Measurements from ENCODE around the gene FURIN.
"Not testable (repeated sequence)": the region's sequence is repeated elsewhere in the genome, so short reads cannot be mapped to it uniquely, and the experiment has no call there.

FURIN gene

DNA sequence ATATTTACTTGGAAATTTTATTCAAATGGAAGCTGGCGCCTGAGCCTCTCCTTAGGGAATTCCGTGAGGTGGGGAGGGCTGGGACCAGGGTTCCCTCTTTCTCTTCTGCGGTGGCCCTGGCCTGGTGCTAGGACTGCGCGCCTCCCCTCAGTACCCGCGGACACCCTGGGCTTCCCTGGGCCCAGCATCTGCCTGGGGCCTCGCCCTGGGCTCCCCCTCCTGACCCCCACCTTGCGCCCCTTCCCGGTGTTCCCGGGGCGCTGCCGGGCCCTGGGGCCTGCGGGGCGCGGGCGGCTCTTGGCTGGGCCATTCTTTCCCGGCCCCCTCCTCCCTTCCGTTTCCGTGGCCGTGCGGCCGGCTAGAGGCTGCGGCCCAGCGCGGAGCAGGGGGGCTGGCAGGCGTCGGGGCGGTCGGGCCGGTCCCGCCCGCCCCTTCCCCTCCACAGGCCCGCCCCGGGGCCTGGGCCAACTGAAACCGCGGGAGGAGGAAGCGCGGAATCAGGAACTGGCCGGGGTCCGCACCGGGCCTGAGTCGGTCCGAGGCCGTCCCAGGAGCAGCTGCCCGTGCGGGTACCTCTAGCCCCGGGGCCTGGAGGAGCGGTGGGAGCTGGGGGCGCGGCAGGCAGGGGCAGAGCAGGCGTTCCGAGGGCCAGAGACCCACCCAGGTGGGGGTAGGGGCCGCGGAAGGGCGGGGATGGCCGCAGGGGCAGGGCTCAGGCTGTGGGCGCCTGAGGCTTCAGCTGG, 15.8 kb downstream of the FURIN start, which contains the start of gene FES:
TSS of gene FES (plus strand) at position 529 of the 743 bp plus-strand sequence. CDS start 542 bp downstream, outside the sequence.
- FAIRE-seq = no peak

DNA sequence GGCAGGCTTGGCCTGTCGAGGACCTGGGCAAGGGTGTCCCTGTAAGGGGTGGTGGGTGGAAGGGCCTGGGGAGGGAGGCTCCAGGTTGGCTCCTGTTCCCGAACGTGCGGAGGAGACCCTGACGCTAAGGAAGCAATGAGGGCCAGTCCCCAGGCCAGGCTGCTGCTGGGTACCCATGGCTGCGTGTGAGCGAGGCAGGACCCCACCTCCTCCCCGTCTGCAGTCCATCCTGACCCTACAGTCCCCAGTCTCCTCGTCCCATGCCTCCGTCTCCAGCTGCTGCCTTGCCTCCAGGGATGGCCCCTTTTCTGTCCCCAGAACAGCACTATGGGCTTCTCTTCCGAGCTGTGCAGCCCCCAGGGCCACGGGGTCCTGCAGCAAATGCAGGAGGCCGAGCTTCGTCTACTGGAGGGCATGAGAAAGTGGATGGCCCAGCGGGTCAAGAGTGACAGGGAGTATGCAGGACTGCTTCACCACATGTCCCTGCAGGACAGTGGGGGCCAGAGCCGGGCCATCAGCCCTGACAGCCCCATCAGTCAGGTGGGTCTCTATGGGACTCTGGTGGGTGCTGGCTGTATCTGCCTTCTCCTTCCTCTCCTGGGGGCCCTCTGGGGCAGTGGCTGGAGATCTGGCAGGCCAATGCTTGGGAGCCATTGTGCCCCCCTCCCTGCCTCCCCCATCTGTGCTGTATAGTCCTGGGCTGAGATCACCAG, 16.5 kb downstream of the FURIN start:
- no peak for FAIRE-seq

DNA sequence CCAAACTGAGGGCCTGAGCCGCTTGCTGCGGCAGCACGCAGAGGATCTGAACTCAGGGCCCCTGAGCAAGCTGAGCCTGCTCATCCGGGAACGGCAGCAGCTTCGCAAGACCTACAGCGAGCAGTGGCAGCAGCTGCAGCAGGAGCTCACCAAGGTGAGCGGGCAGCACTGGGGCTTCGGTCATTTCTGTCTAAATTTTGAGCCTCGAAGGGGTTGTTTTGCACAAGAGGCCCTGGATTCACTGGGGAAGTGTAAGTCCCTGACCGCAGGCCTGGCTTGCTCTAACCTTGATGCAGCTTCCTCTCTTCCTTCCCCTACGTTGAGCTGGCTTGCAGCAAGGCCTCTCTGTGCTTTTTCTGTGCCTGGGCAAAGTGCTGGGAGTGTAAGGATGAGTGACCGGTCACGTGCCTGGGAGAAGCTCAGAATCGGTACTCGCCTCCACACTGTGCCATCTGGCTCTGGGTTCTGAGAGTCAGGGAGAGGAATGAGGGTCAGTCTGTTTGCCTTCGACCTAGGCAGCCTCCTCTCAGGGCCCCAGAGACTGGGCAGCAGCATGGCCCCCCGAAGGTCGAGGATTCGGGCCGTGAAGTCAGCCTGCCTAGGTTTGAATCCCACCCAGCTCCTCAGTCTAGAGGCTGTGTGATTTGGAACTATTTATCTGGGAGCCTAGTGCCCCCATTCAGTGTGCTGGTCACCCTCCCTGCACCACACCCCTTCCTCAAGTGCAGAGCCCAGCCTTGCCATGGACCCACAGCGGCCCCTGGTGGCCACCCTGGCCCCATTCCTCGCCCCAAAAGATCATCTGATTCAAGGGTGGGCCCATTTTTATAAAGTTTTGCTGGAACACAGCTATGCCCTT, 17.3 kb downstream of the FURIN start:
- no peak for FAIRE-seq

DNA sequence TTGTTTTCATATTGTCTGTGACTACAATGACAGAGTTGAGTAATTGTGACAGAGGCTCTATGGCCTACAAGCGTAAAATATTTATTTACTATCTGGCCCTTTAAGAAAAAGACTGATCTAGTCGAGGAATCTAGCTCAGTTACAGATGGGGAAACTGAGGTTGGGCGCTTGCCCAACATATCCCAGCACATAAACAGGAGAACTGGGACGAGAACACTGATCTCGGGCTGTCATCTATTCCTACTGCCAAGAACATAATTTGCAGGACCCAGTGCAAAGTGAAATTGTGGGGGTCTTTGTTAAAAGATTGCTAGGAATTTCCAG, 17.9 kb downstream of the FURIN start:
- no peak for FAIRE-seq

DNA sequence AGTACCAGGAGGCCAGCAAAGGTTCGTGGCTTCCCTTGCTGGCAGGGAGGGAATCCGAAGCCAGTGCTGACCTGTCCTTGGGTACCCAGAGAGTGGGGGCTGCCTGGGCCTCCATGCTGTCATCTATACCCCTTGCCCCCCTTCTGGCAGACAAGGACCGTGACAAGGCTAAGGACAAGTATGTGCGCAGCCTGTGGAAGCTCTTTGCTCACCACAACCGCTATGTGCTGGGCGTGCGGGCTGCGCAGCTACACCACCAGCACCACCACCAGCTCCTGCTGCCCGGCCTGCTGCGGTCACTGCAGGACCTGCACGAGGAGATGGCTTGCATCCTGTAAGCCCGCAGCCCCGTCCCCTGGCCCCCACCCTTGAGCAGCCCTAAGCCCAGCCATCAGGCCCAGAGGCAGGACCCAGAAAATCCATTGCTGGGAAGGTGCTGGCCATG, 18.7 kb downstream of the FURIN start:
- FAIRE-seq = no peak

DNA sequence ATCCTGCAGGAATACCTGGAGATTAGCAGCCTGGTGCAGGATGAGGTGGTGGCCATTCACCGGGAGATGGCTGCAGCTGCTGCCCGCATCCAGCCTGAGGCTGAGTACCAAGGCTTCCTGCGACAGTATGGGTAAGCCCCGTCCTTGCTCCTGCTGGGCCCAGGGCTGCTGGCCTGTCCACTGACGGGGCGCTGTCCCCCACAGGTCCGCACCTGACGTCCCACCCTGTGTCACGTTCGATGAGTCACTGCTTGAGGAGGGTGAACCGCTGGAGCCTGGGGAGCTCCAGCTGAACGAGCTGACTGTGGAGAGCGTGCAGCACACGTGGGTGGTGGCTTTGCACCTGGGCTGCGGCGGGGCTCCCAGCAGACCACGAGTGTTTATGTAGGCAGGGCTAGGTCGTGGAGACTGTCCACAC, 20.9 kb downstream of the FURIN start:
- FAIRE-seq = no peak

DNA sequence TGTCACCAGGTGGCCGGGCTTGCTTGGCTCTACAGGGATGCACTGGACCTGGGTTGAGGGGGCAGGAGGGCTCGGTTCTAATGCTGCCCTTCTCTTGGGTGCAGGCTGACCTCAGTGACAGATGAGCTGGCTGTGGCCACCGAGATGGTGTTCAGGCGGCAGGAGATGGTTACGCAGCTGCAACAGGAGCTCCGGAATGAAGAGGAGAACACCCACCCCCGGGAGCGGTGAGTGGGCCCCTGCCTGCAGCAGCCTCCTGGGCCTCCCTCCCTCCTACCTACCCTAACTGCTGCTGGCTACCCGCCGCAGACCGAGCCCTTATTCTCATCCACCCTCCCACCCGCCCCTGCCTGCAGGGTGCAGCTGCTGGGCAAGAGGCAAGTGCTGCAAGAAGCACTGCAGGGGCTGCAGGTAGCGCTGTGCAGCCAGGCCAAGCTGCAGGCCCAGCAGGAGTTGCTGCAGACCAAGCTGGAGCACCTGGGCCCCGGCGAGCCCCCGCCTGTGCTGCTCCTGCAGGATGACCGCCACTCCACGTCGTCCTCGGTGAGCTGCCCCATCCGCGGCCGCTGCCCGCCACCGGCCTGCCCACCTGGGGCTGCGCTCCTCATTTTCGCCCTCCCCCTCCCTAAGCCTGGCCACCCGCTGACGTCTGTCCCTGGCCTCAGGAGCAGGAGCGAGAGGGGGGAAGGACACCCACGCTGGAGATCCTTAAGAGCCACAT, 21.5 kb downstream of the FURIN start:
- FAIRE-seq = no peak

DNA sequence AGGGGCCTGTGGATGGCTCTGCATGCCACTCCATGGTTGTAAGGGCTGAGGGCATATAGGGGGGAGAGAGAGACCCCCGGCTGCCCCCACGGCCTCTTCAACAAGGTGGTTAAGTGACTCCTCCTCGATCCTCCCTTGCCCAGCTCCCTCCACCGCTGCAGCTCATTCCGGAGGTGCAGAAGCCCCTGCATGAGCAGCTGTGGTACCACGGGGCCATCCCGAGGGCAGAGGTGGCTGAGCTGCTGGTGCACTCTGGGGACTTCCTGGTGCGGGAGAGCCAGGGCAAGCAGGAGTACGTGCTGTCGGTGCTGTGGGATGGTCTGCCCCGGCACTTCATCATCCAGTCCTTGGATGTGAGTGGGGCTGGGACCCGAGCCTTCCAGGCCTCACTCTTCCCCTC, 22.5 kb downstream of the FURIN start:
- FAIRE-seq = no peak

DNA sequence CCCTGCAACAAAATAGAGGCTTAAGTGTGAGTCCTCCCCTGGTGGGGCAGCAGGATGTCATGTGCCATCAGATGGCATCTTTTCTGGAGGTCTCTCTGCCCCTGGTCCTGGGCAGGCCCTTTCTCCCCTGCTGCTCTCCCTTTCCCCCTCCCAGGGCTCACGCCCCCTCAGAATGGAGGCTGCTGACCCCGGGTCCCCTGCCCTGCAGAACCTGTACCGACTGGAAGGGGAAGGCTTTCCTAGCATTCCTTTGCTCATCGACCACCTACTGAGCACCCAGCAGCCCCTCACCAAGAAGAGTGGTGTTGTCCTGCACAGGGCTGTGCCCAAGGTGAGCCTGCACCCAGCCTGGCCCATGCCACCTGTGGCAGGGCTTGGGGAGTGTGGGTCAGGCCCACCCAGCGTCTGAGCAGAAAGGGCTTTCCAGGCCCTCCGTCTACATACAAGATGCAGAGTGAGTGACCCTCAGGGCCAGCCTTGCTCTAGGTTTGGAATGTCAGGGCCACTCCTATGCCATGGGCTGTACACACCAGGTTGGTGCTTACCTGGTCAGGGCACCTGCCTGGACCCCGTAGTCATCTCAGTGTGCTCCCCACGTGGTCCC, 23.1 kb downstream of the FURIN start:
- FAIRE-seq = no peak

DNA sequence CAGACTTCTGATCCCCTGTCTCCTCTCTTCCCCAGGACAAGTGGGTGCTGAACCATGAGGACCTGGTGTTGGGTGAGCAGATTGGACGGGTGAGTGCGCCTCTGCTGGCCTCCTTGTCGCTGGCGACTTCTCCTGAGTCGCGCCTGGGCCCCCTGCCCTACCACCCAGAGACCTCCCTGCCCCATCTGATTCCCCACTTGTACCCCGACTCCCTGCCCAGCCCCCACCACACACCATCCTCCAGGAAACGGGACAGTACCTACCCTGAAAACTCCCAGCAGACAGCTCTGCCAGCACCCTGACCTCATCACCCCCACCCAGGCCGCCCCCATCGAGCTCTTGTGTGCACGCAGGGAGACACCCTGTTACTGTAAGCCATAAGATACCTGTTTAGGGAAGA, 23.6 kb downstream of the FURIN start:
- FAIRE-seq = no peak

DNA sequence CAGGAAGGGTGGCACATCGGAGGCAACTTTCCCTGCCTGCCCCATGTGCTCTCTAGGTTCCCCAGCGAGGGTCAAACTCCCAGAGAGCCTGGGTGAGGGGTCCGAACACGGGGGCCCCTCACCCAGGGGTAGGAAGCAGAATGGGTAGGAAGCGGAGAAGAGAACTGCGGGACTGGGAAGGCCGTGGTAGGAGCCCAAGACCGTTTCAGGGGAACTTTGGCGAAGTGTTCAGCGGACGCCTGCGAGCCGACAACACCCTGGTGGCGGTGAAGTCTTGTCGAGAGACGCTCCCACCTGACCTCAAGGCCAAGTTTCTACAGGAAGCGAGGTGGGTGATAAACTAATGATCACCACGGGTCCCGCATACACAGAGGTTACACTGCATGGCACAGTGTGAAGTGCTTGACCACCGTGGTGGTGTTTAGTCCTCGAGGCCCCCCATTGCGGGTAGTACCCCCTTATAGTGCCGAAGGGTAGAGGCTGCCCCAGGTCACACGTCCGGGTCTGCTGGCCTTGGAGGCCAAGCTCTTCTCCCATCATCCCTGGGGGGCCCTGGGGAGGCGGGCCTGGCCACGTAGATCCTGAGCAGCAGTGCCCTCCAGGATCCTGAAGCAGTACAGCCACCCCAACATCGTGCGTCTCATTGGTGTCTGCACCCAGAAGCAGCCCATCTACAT, 24.2 kb downstream of the FURIN start:
- no peak for FAIRE-seq

DNA sequence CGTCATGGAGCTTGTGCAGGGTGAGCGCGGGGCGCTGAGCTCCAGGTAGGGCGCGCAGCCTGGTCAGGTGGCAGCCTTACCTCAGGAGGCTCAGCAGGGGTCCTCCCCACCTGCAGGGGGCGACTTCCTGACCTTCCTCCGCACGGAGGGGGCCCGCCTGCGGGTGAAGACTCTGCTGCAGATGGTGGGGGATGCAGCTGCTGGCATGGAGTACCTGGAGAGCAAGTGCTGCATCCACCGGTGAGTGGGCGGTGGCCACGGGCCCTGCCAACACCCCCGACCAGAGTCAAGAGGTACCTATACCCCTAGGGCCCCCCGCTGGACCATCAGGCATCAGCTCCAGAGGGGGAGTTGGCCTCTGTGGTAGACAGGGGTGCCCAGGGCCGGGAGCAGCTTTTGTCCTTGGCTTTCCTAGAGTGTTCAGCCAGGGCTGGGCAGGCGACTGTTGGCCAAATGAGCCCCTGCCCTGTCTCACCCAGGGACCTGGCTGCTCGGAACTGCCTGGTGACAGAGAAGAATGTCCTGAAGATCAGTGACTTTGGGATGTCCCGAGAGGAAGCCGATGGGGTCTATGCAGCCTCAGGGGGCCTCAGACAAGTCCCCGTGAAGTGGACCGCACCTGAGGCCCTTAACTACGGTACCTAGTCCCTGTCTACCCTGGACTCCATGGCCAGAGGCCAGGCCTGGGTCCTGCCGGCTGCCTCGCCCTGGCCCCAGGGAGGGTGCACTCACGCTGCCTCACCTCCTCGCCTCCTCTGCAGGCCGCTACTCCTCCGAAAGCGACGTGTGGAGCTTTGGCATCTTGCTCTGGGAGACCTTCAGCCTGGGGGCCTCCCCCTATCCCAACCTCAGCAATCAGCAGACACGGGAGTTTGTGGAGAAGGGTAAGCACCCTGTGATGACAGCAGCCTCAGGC, 25.0 kb downstream of the FURIN start:
- FAIRE-seq = no peak

DNA sequence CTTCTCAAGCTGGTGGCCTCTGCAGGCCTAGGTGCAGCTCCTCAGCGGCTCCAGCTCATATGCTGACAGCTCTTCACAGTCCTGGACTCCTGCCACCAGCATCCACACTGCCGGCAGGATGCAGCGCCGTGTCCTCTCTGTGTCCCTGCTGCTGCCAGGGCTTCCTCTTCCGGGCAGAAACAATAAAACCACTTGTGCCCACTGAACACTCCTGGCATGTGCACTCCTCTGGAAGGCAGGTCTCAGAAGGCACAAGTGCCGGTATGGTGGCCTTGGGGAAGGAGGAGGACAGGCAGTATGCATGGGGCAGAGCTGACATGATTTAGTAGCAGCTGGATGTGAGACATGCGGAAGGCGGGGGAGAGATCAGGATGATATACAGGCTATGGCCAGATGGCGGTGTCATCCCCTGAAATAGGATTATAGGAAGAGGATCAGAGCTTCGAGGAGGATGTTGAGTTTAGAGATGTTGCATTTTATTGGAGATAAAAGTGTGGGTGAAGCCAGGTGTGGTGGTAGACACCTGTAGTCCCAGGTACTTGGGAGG, 27.3 kb downstream of the FURIN start:
- FAIRE-seq = no peak

DNA sequence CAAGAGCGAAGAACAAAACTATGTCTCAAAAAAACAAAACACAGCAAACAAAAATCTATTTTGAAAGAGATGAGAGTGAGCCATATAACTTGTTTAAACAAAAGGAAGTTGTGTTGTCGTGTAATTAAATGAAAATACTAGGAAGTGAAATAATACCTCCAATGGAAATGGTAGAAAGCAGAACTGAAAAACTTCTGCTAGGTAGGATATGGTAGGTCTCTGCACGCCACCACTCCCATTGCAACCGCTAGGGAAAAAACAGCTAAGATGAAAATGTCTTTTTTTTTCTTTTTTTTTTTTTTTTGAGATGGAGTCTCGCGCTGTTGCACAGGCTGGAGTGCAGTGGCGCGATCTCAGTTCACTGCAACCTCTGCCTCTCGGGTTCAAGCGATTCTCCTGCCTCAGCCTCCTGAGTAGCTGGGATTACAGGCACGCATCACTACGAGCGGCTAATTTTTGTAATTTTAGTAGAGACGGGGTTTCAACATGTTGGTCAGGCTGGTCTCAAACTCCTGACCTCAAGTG, 28.8 kb downstream of the FURIN start:
- not testable (repeated sequence) for FAIRE-seq

DNA sequence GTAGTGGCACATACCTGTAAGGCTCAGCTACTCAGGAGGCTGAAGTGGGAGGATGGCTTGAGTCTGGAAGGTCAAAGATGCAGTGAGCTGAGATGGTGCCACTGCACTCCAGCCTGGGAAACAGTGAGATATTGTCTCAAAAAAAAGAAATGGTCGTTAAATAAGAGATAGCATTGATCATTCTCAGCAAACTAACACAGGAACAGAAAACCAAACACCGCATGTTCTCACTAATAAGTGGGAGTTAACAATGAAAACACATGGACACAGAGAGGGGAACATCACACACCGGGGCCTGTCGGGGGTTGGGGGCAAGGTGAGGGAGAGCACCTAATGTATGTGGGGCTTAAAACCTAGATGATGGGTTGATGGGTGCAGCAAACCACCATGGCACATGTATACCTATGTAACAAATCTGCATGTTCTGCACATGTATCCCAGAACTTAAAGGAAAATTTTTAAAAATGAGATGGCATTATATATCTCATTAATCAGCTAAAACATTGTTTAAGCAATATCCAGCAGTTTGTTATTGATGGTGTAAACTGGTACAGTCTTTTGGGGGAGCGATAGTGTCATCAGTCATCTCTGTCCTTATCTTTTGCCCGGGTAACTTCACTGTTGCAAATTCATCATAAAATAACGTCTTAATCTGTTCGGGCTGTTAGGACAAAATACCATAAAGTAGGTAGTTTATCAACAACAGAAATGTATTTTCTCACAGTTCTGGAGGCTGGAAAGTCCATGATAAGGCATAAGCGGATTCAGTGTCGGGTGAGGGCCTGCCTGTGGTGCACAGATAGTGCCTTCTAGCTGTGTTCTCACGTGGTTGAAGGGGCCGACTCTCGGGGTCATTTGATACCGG, 33.0 kb downstream of the FURIN start:
- FAIRE-seq = no peak

DNA sequence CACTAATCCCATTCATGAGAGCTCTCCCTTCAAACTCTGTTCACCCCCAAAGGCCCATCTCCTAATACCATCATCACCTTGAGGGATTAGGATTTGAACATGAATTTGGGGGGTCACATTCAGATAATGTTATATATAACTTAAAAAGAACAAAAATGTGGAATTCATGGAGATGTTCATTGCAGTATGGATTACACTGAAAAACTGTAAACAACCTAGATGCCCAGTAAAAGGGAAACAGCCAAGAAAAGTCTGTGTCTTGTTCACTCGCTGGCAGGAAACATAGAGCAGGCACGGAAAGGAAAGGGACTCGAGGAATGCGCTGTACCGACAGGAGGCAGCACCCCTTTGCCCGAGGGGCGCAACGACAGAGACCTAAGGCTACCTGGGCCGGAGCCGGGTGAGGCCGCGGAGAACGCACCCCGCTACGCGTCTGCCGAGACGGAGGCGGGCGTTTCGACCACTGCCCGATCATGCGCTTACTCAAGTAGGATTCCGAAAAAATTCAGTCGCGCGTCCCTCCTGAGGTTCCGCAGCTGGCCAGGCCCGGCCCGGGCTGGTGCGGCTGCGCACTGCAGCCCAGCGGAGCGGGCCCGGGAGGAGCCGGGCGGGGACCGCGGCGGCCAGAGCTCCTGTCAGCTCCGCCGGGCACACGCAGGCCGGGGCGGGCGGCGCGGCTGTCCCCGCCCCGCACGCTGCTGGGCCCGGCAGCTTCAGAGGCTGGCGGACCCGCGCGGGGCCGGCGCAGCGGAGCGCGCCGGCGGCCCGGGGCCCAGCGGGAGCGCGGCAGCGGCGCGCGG, 33.9 kb downstream of the FURIN start:
- FAIRE-seq = no peak

DNA sequence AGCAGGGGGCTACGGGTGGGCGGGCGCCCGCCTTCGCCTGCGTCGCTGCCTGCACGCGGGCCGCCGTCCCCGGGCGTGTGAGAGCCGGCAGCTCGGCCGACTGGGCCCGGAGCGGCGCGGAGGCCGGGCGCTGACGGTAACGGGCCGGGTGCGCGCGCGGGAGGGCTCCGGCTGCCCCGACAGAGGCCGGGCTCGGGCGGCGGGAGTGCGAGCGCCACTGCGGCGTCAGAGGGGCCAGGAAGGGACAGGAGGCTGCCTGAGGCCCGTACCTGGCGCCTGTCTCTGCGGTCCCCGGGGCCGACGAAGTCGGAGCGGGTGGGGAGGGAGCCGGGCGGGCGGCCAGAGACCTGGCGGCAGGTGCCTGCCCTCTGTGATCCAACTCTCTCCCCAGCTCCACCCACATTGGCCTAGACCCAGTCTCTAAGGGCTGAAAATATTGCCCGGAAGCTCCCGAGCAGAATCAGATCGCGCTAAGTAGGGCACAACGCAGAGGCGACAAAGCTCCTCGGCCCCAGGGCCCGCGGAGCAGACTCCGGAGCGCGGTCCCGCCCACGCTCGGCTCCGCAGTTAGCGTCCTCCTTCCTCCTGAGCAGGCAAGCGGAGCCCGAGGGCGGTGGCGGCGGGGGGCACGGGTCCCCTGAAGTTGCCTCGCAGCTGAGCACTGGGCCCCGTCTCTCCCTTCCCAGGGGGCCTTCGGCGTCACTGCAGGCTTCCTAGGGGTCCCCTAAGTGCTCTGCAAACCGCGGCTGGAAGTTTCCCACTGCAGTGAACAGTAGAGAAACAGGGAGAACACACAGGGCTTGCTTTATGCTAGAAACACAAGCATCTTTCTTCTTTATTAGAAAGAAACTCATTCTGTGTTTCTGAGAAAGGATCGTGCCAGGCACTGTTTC, 34.7 kb downstream of the FURIN start, which contains the start of gene MAN2A2:
TSS of gene MAN2A2 (plus strand) at position 463 of the 893 bp plus-strand sequence. CDS start 906 bp downstream, outside the sequence.
- no peak for FAIRE-seq
